Endothelial cell of umbilical vein (primary cell): ENCODE results near the gene CELF2.

Experiments
- CTCF ChIP-seq, 2 donors: IDR thresholded peaks; 1 replicate in 1 of 2; 2 replicates in 1 of 2; pipeline ENCODE4 v1.5.1; 2011; ENCODE audit warnings: low read length in 2 of 2, mild to moderate bottlenecking in 2 of 2, moderate library complexity in 2 of 2, control low read depth in 1 of 2, inconsistent platforms in 1 of 2, low read depth in 1 of 2; ENCODE audit not compliant: insufficient read depth in 1 of 2; ENCODE audit errors: extremely low read depth in 1 of 2
- EZH2 ChIP-seq: IDR thresholded peaks from 2 replicates; pipeline ENCODE4 v1.6.1; 2012; ENCODE audit warnings: borderline replicate concordance, low read depth, mild to moderate bottlenecking, moderate library complexity, low read length, inconsistent platforms; ENCODE audit not compliant: severe bottlenecking
- FOS ChIP-seq: IDR thresholded peaks from 2 replicates; pipeline ENCODE4 v1.6.1; 2011; ENCODE audit warnings: mild to moderate bottlenecking, low read length, moderate library complexity, borderline replicate concordance; ENCODE audit not compliant: insufficient read depth
- GATA2 ChIP-seq: IDR thresholded peaks from 2 replicates; pipeline ENCODE4 v1.7.0; 2011; ENCODE audit warnings: low read depth, mild to moderate bottlenecking, moderate library complexity, mixed read lengths, low read length; ENCODE audit not compliant: insufficient read length, insufficient read depth
- JUN ChIP-seq: IDR thresholded peaks from 2 replicates; pipeline ENCODE4 v1.6.1; 2011; ENCODE audit warnings: borderline replicate concordance, low read depth; ENCODE audit not compliant: insufficient read length, insufficient read depth
- MAX ChIP-seq: IDR thresholded peaks from 2 replicates; pipeline ENCODE4 v1.6.1; 2011; ENCODE audit not compliant: insufficient read depth, insufficient read length
- MYC ChIP-seq: IDR thresholded peaks from one replicate; pipeline ENCODE4 v1.6.1; 2011; ENCODE audit warnings: mild to moderate bottlenecking, low read depth, low read length
- POLR2A ChIP-seq: IDR thresholded peaks from 2 replicates; pipeline ENCODE4 v1.6.1; 2012; ENCODE audit warnings: low read depth, mild to moderate bottlenecking, control low read depth, low read length
- POLR2AphosphoS5 ChIP-seq: IDR thresholded peaks from 2 replicates; pipeline ENCODE4 v1.6.1; 2012; ENCODE audit warnings: low read depth, mild to moderate bottlenecking, control low read depth, low read length, moderate library complexity; ENCODE audit not compliant: insufficient read depth

GRCh38 chr10:11150231-11150731 is 132.6 kb downstream of the CELF2 start:
- TF ChIP-seq CTCF (IDR thresholded peaks at IDR 0.05; ENCODE audit: extremely low read depth in 1 of 2, insufficient read depth in 1 of 2, low read depth in 1 of 2, low read length in 2 of 2) (no peak), JUN (no peak), POLR2A (no peak), POLR2AphosphoS5 (no peak), MYC (no peak), EZH2 (no peak), MAX (no peak), FOS (no peak), GATA2 (no peak)
